NB4 (cell line): ENCODE measurements around the gene ACLY.

ENCODE experiments used
- DNase-seq: peaks from one replicate; pipeline ENCODE4 v3.0.0; 2010; ENCODE audit warnings: low read depth
- H3K4me3 ChIP-seq: one replicate; pipeline ENCODE4 v1.5.1; 2011; ENCODE audit warnings: mild to moderate bottlenecking, low read depth, low read length, moderate library complexity
- CTCF ChIP-seq: IDR thresholded peaks from one replicate; pipeline ENCODE4 v1.5.1; 2012; ENCODE audit warnings: low read depth, low read length
- MAX ChIP-seq: IDR thresholded peaks from 2 replicates; pipeline ENCODE4 v1.6.1; 2011; ENCODE audit warnings: low read depth, low read length
- MYC ChIP-seq: IDR thresholded peaks from 2 replicates; pipeline ENCODE4 v1.6.1; 2011; ENCODE audit warnings: low read depth, low read length
- POLR2A ChIP-seq: IDR thresholded peaks from 2 replicates; pipeline ENCODE4 v1.6.1; 2011; ENCODE audit warnings: mild to moderate bottlenecking; ENCODE audit not compliant: insufficient read length; ENCODE audit errors: extremely low read depth

The ACLY gene

GRCh38 chr17:41918314-41919164 is at the start of gene ACLY:
Gene ACLY (minus strand): TSS chr17:41918951. CDS start chr17:41913873, 5,078 bp downstream.
- DNase-seq: peak; percentile 97
- TF ChIP-seq MYC (peak; percentile 36), MAX (peak; percentile 42; the same call in 1 of the 2 replicates), POLR2A (peak; percentile 83), CTCF (no peak)

GRCh38 chr17:41967921-41968578 is 49.3 kb upstream of the ACLY start:
- H3K4me3 ChIP-seq: peak overlapping the region; percentile 75
- DNase-seq: no peak
- no peak for TF ChIP-seq CTCF
- TF ChIP-seq MYC: no peak
- no peak for TF ChIP-seq MAX
- TF ChIP-seq POLR2A: no peak

More at GRCh38 chr17:41918314-41919164, at the start of gene ACLY:
- H3K4me3 ChIP-seq: peak within 1 kb of the TSS; percentile 92

GRCh38 chr17:41967141-41967920 is 48.6 kb upstream of the ACLY start:
- 0 out of 2 replicates have a peak, but pooled peaks have one; percentile 22 for TF ChIP-seq MYC
- no peak for TF ChIP-seq CTCF
- DNase-seq: no peak
- peak overlapping the region; percentile 75 for H3K4me3 ChIP-seq

GRCh38 chr17:41966463-41967140 is 47.9 kb upstream of the ACLY start, which contains the start of gene CNP:
Gene CNP (plus strand): TSS chr17:41966795. CDS start chr17:41966885, 90 bp downstream.
- TF ChIP-seq CTCF (no peak), POLR2A (peak; percentile 55), MYC (peak; percentile 47; the same call in 1 of the 2 replicates), MAX (no peak)
- DNase-seq: peak; percentile 94
- peak within 1 kb of the TSS; percentile 84 for H3K4me3 ChIP-seq
